GM18858 (cell line): ENCODE results near the gene DNAJC1.
A peak's percentile ranks its signal among the peaks of the same experiment; 100 is the strongest.

Experiments used
- ATAC-seq: cut with Tn5 transposase; IDR thresholded peaks from one replicate; pipeline ENCODE4 v1.9.1; 2021; ENCODE audit not compliant: unreplicated experiment

The DNAJC1 gene

DNA sequence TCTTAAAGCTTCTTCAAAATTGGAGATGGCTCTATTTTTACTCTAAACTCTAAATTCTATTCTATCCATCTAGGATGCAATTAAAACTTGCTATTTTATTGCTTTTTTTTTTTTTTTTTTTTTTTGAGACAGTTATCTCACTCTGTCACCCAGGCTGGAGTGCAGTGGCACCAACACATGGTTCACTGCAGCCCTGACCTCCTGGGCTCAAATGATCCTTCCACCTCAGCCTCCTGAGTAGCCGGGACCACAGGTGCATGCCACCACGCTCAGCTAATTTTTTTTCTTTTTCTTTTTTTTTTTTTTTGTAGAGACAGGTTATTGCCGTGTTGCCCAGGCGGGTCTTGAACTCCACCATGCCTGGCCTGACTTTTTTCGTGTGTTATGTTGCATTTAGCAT is 41.2 kb downstream of the DNAJC1 start:
- ATAC-seq: no peak

DNA sequence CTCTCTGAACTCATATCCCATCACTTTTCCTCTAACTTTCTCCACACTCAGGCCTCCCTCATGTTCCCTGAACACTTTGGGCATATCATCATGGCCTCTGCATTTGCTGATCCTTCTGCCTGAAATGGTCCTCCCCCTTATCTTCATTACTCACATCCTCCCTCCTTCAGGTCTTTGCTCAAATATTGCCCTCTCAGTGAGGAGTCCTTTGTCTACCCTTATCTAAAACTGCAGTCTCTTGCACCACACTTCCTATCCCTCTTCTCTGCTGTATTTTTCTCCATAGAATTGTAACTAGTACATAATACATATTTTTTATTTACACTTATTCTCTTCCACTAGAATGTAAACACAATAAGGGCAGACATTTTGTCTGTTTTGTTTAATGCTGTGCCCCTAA is 41.7 kb downstream of the DNAJC1 start:
- ATAC-seq: no peak

DNA sequence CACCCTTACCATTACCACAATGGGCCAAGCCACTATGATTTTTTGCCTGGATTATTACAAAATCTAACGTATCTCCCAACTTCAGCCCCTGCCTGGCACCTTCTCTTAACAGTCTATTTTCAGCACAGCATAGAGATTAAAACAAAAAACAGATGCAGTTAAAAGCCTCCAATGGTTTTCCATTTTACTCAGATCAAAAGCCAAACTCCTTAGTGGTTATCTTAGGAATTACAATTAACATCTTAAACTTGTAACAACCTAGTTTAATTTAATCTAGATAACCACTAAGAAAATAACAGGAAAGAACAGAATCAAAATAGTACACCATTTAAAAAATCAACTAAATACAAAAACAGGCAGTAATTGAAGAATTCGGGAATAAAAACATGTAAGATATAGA is 43.5 kb downstream of the DNAJC1 start:
- ATAC-seq: no peak

DNA sequence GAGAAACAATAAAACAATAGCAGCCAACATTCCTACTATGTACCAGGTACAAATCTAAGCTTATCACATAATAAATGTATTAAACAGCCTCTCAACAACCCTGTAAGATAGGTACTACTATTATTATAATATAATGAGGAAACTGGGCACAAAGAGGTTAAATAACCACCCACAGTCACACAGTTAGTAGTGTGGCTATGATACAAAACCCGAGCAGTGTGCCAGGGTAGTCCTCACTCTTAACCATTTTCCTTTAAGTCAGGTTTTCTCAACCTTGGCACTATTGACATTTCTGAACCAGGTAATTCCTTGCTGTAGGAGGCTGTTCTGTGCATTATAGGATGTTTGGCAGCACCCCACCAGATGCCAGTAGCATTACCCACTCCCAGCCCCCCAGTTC is 48.8 kb downstream of the DNAJC1 start:
- no peak for ATAC-seq

DNA sequence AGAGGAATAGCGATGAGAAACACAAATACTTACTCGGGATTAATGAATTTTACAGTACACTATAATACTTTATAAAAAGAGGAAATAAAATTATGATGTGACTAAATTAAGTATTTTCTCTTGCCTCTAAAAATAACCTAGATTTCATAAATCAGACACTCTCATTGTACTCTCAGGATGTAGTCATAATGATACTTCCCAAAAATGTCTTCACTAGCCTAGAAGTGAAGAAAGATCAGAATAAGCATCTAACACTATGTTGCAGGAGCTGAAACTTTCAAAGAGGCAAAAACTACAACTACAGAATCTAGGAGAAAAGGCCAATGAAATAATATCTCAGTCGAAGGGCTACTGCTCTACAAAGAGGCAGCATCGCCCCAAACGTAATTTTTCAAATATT is 49.4 kb downstream of the DNAJC1 start:
- peak; percentile 69 for ATAC-seq

DNA sequence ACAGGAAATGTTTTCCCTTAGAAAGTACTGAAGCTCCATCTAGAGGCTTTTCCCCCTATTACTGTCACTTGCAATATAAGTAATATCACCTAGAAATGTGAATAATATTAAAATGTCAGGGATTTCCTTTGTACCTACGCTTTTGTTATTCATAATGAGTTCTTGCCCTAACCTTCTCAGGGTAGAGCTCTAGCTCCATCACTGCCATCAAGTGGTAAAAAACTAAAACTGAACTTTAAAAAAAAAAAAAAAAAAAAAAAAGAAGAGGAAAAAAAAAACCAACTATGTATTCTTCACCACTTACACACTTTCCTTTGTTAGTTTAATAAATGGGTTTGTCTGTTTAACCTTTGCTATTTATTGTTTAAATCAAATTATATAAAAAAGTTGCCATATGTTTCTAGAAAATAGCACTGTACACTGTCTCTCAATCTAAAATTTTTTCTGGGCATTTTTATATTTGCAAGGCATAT is 49.9 kb downstream of the DNAJC1 start:
- ATAC-seq: peak; percentile 69

DNA sequence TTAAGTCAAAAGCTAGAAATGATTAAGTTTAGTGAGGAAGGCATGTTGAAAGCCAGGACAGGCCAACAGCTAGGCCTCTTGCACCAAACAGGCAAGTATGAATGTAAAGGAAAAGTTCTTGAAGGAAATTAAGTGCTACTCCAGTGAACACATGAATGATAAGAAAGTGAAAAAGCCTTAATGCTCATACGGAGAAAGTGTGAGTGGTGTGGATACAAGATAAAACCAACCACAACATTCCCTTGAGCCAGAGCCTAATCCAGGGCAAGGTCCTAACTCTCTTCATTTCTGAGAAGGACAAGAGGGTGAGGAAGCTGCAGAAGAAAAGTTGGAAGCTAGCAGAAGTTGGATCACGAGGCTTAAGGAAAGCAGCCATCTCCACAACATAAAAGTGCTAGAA is 53.0 kb downstream of the DNAJC1 start:
- ATAC-seq: no peak

DNA sequence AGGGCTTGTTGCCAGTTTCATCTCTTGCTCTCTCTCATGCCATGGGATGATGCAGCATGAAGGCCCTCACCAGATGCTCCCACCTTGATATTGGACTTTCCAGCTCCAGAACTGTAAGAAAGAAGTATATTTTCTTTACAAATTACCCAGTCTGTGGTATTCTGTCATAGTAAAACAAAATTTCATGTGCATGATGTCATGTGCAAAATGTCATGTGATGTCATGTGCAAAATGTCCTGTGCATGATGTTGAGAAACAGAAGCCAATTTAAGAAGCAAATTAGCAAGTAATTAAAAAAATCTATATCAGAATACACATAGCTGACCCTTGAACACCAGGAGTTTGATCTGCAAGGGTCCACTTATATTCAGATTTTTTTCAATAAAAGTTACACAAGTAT is 56.6 kb downstream of the DNAJC1 start:
- no peak for ATAC-seq

DNA sequence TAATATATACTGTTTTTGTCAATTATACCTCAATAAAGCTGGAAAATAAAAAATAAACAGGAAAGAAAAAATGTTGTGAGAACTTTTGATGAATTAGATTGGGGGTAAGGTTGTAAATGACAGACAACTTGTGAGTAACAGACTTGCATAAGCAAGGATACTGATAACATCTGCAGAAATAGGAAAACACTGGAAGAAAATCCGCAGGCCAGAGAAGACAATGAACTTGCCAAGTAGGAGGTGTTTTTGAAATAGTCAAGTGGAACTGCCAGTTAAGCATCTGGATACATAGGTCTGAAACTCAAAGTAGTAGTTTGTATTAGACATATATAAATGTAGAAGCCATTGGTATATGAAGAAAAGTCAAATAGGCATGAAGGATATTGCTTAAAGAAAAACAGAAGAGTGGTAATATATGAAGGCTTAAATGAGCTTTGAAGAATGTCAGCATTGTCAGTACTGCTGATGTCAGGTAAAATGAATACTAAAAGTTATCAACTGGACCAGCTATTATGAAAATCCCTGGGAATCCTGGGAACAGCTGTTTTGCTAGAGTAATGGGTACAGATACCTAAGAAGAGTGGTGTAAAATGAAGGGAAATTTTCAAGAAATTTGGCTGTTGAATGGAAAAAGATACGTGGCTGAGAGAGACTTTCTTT is 58.7 kb downstream of the DNAJC1 start:
- no peak for ATAC-seq

DNA sequence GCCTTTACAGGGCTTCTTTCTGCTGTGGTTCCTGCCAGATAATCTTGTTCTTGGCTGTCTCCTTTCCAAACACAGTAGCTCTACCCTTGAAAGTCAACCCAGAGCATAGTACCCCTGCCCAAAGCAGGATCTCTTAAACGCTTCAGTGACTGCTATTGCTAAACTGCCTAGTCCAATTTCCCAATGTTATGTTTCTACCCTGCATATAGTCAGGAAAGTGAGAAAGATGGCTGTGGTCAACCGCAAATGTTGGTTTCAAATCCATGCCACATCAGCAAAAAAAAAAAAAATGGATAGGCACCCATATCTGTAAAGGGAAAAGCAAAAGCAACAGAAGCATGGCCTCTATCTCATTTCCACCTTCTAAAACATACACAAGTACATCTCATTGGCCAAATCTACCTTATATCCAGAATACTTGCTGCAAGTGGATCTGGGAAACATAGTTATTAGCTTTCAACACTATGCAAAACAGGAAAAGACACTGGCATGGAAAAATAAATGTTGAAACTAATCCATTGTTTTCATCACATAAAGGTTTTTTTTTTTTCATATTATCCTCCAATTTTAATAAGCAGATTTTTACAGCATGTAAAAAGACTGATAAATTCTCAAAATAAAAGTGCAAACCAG is 59.8 kb downstream of the DNAJC1 start:
- ATAC-seq: no peak

DNA sequence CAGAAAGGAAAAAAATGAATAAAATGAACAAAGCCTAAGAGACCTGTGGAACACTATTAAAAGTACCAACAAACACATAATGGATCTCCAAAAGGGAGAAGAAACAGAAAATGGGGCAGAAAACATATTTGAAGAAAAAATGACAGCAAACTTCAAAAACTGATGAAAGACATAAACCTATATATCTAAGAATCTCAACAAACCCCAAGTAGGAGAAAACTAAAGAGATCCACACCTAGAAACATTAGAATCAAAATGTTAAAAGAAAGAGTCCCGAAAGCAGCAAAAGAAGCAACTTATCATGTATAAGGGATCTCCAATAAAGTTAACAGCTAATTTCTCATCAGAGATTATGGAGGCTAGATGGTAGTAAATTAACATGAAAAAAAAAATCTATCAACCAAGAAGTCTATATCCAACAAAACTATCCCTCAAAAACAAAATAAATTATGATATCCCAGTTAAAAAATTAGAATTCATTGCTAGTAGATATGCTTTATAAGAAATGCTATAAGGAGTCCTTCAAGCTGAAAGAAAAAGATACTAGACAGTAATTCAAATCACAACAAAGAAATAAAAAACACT is 68.0 kb downstream of the DNAJC1 start:
- no peak for ATAC-seq

DNA sequence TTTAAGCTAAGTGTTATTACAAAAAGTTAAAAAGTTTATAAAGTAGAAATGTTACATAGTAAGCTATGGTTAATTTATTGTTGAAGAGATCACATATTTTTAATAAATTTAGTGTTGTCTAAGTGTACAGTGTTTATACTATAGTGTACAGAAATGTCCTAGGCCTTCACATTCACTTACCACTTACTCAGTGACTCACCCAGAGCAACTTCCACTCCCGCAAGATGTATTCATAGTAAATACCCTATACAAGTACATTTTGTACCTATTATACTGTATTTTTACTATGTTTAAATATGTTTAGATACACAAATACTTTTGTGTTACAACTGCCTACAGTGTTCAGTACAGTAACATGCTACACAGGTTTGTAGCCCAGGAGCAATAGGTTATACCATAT is 69.2 kb downstream of the DNAJC1 start:
- ATAC-seq: no peak

DNA sequence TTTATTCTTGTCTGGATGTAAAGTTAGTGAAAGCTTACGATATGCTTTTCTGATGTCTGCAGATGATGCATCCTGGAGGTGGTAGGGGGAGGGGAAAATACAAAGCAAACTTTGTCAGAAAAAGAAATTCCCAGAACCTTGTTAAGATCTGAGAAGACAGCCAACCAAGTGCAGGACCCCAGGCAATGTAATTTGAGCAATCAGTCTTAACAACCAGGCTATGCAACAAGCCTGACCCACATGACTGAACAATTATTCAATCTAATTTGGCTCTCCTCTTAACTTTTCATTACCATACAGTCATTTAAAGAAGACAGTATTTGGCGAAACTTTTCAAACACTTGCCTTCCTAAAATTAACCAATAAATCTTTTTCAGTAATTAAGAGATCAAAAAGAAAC is 74.5 kb downstream of the DNAJC1 start:
- no peak for ATAC-seq

DNA sequence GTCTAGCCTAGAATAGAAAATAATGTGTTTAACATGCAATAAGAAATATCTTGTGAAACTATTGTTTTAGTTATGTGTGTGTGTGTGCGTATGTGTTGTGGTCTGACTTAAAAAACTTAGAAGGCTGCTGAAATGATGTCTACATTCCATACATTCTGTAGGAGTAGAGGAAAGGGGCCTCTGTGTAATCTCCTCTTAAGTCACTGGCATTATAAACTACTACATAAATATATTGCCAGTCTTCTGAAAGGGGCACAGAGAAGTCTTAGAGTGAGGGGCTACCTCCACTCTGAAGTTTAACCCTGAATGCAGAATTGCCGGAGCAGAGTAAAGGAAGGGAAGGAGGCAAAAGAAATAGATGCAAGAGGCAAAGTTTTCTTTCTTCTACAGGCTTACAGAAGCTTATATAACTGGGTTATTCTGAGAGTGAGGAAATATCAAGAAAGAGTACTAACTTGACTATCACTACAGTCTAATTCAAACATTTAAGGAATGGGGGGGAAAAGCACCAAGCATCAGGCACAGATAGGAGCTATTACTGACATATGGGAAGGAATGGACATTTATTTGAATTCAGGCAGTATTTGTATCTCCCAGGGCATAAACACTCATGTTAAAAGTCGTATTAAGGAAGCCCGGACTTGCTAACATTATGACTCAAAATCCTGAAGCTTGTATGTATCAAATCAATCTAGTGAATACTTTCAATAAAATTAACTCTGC is 75.7 kb downstream of the DNAJC1 start:
- ATAC-seq: no peak

DNA sequence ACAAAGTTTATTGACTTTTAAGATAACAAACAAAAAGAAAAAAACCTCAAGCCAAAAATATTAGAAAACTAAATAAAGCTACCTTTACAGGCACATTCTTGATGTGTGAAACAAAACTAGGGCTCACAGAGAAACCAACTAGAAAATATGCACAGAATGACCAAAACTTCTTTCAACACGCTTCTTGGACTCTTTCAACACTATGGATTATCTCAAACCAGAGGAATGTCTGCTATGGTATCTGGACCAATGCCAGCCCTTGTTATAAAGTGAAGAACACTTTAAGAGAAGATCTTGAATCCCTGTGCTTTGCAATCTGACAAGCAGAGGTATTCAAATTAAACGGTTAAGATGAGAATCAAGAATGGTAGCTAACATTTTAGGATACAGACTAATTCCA is 76.6 kb downstream of the DNAJC1 start:
- no peak for ATAC-seq

DNA sequence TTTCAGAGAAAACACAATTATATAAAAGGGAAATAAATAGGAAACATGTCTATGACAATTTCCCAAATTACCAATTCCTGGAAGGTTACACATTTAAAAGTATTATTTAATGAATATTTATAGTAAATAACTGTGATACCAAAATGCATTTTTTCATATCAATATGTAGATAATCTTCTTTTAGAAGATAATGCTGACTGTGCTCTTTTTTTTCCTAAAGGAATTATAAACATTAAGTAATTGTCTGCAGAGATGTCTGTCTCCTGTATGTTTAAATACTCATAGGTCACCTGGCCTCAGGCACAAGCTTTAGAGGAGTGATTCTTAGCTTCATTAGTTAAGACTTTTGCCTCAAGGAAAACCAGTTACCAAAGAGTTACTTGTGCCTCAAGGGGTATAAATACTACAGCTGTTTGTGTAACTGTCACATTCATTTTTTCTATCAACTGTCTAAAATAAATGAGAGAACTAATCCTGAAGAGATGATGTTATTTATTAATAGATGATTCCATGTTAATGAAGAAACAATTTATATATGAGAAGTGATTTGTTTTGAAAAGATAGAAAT is 77.1 kb downstream of the DNAJC1 start:
- ATAC-seq: no peak

DNA sequence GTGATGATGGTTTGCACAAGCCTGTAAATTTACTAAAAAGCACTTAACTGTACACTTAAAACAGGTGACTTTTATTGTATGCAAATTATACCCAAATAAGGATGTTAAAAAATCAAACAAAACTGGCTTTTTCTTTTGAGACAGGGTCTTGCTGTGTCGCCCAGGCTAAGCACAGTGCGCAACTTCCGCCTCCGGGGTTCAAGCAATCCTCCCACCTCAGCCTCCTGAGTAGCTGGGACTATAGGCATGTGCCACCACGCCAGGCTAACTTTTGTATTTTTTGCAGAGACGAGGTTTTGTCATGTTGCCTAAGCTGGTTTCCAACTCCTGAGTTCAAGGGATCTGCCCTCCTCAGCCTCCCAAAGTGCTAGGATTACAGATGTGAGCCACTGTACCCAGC is 77.7 kb downstream of the DNAJC1 start:
- no peak for ATAC-seq

DNA sequence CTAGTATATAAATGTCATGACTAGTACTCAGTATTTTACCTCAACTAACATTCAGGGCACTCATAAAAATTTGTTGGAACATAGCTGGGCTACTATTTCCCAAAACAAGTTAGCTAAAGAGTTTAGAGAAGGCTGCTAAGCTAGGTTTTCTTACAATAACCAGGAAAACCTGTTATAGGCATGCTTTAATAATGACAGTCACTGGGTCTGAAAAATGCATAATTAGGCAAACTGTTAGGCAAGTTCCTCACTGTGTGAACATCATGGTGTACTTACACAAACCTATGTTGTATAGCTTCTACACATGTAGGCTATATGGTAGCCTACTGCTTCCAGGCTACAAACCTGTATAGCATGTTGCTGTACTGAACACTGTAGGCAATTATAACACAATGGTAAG is 79.0 kb downstream of the DNAJC1 start:
- no peak for ATAC-seq

DNA sequence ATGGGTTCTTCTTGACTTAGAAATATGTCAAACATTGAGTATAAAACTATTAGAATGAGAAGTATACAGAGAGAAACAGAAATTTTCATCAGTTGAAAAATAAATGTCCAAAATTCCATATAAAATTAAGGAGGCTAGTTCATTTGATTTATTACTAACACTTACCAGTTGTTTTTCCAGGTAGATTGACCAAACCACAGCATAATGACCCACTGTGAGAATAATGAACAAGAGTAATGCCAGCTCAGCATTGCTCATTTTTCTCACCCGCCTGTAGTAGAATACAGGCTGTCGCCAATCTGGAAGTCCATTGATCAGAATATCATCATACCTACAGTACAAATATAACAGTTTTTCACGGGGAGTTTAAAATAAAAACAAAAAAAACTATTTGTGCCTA is 82.9 kb downstream of the DNAJC1 start:
- no peak for ATAC-seq

DNA sequence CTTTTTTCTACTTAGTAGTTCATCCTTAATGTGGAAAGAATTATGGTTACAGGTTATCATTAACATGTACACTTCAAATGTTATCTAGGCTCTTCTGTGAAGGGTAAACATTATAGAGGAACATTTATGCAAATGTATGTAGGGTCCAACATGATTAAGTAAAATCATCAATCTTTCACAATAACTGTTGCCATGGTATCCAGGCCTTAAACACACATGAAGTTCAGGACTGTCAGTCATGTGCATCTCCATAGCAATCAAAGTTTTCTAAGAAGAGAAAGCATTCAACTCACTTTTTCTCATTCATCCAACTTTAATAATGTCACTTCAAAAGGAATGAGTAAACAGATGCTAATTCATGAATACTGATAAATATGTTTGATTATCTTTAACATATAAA is 83.6 kb downstream of the DNAJC1 start:
- ATAC-seq: no peak

DNA sequence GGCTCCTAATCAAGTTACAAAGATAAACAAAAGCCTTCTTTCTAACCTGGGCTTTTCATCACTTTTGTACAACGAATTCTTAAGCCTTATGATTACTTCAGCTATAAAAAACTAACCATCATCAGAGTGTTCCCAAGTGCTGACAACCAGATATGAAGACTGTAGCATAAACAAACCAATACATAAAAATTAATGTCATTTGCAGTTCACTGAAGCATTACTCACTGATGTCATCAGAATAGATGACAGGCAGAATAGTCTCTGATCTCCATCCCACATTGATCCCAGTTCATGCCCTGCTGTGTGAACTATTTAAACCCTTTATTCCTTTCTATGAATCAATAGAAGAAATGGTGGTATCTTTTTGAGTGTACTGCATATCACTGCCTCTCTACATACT is 84.4 kb downstream of the DNAJC1 start:
- no peak for ATAC-seq

DNA sequence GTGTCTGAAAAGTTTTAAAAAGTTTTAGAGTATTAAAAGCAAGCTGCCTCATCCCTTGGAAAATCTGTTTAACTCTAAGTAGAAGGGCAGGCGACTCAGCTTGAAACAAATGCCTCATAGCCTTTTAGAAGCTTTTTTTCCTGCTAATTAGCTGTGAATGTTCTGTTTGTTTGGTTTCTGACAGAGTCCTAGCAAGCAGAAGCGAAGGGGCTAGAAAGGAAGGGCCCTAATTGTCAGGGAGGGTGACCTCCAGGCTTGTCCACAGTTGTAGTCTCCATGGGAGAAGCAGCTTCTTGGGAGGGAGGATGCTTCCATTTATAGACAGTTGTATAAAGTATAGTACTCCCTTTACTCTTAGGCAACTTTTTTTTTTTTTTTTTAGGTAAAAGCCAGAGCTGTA is 90.9 kb downstream of the DNAJC1 start:
- no peak for ATAC-seq
